Stomach smooth muscle (tissue), 2 donors: Measurements from ENCODE around the gene SH3D19.

ENCODE experiments used
- H3K27ac ChIP-seq: one replicate; pipeline ENCODE4 v1.7.0; 2013; ENCODE audit warnings: mild to moderate bottlenecking, low read length, inconsistent platforms
- H3K27me3 ChIP-seq, 2 donors: one replicate each; pipeline ENCODE4 v1.7.0; 2013; ENCODE audit warnings: low read length in 2 of 2; ENCODE audit not compliant: insufficient read depth in 2 of 2, control insufficient read depth in 1 of 2
- H3K36me3 ChIP-seq, 2 donors: one replicate each; pipeline ENCODE4 v1.7.0; 2013; ENCODE audit warnings: low read length in 2 of 2; ENCODE audit not compliant: control insufficient read depth in 2 of 2, insufficient read depth in 2 of 2
- H3K4me1 ChIP-seq: one replicate; pipeline ENCODE4 v1.7.0; 2013; ENCODE audit warnings: low read length; ENCODE audit not compliant: control insufficient read depth, insufficient read depth
- H3K4me3 ChIP-seq, 2 donors: one replicate each; pipeline ENCODE4 v1.7.0; 2013; ENCODE audit warnings: low read length in 2 of 2
- H3K9ac ChIP-seq, 2 donors: one replicate each; pipeline ENCODE4 v1.7.0; 2013; ENCODE audit warnings: low read length in 2 of 2, mild to moderate bottlenecking in 1 of 2
- H3K9me3 ChIP-seq, 2 donors: one replicate each; pipeline ENCODE4 v1.7.0; 2013; ENCODE audit warnings: low read length in 2 of 2; ENCODE audit not compliant: control insufficient read depth in 2 of 2
- donor health status: healthy.
- donor health status: Pancreatic carcinoma.

Gene SH3D19

GRCh38 chr4:151231915-151232595 is 93.3 kb downstream of the SH3D19 start:
- Histone ChIP-seq H3K9me3 (no peaks in the 10 kb centered on the region), H3K27me3 (no peaks in the 10 kb centered on the region), H3K4me1 (peaks cover 3% of the 10 kb centered on the region), H3K36me3 (no peaks in the 10 kb centered on the region), H3K9ac (no peak overlapping the region), H3K4me3 (no peak overlapping the region), H3K27ac (no peak overlapping the region)

GRCh38 chr4:151228189-151229119 is 97.0 kb downstream of the SH3D19 start:
- Histone ChIP-seq H3K4me3 (peak overlapping the region in 1 of 2 donors; percentile 63), H3K4me1 (peaks cover 13% of the 10 kb centered on the region), H3K27ac (peak overlapping the region; percentile 8), H3K27me3 (no peaks in the 10 kb centered on the region), H3K9me3 (no peaks in the 10 kb centered on the region), H3K9ac (no peak overlapping the region), H3K36me3 (no peaks in the 10 kb centered on the region)

GRCh38 chr4:151227731-151228130 is 97.7 kb downstream of the SH3D19 start:
- H3K4me3 ChIP-seq, result peak overlapping the region; percentile 44 to 63
- H3K36me3 ChIP-seq, result no peaks in the 10 kb centered on the region
- H3K9me3 ChIP-seq, result no peaks in the 10 kb centered on the region
- no peaks in the 10 kb centered on the region for H3K27me3 ChIP-seq
- peaks cover 13% of the 10 kb centered on the region for H3K4me1 ChIP-seq
- peak overlapping the region in 1 of 2 donors; percentile 1 for H3K9ac ChIP-seq
- peak overlapping the region; percentile 8 for H3K27ac ChIP-seq

GRCh38 chr4:151227172-151227571 is 98.2 kb downstream of the SH3D19 start:
- Histone ChIP-seq H3K9ac (peak overlapping the region in 1 of 2 donors; percentile 1), H3K4me1 (peaks cover 13% of the 10 kb centered on the region), H3K36me3 (no peaks in the 10 kb centered on the region), H3K4me3 (peak overlapping the region; percentile 52 to 63), H3K27me3 (no peaks in the 10 kb centered on the region), H3K9me3 (no peaks in the 10 kb centered on the region), H3K27ac (peak overlapping the region; percentile 8)

- Histone ChIP-seq H3K36me3 (no peaks in the 10 kb centered on the region), H3K27me3 (no peaks in the 10 kb centered on the region), H3K9ac (peak overlapping the region in 1 of 2 donors; percentile 11), H3K4me3 (peak overlapping the region; percentile 52 to 63), H3K27ac (no peak overlapping the region), H3K9me3 (no peaks in the 10 kb centered on the region), H3K4me1 (peaks cover 13% of the 10 kb centered on the region)
Measured at GRCh38 chr4:151226004-151226932, 99.1 kb downstream of the SH3D19 start.

- Histone ChIP-seq H3K36me3 (no peaks in the 10 kb centered on the region), H3K4me1 (peaks cover 13% of the 10 kb centered on the region), H3K9me3 (no peaks in the 10 kb centered on the region), H3K9ac (no peak overlapping the region), H3K27ac (no peak overlapping the region), H3K27me3 (no peaks in the 10 kb centered on the region), H3K4me3 (no peak overlapping the region)
Measured at GRCh38 chr4:151223465-151223864, 101.9 kb downstream of the SH3D19 start.

GRCh38 chr4:151219948-151220347 is 105.5 kb downstream of the SH3D19 start:
- Histone ChIP-seq H3K36me3 (no peaks in the 10 kb centered on the region), H3K27me3 (no peaks in the 10 kb centered on the region), H3K27ac (no peak overlapping the region), H3K4me3 (no peak overlapping the region), H3K4me1 (no peaks in the 10 kb centered on the region), H3K9me3 (no peaks in the 10 kb centered on the region), H3K9ac (no peak overlapping the region)

GRCh38 chr4:151219091-151219490 is 106.3 kb downstream of the SH3D19 start:
- H3K4me1 ChIP-seq, result no peaks in the 10 kb centered on the region
- H3K9me3 ChIP-seq, result no peaks in the 10 kb centered on the region
- H3K4me3 ChIP-seq, result no peak overlapping the region
- no peak overlapping the region for H3K27ac ChIP-seq
- no peaks in the 10 kb centered on the region for H3K27me3 ChIP-seq
- no peak overlapping the region for H3K9ac ChIP-seq
- H3K36me3 ChIP-seq, result no peaks in the 10 kb centered on the region

GRCh38 chr4:151218343-151218742 is 107.1 kb downstream of the SH3D19 start:
- no peaks in the 10 kb centered on the region for H3K4me1 ChIP-seq
- no peaks in the 10 kb centered on the region for H3K27me3 ChIP-seq
- H3K36me3 ChIP-seq, result no peaks in the 10 kb centered on the region
- no peak overlapping the region for H3K9ac ChIP-seq
- no peak overlapping the region for H3K27ac ChIP-seq
- no peak overlapping the region for H3K4me3 ChIP-seq
- no peaks in the 10 kb centered on the region for H3K9me3 ChIP-seq

- Histone ChIP-seq H3K27ac (no peak overlapping the region), H3K9me3 (no peaks in the 10 kb centered on the region), H3K9ac (no peak overlapping the region), H3K4me1 (no peaks in the 10 kb centered on the region), H3K36me3 (peaks cover 0 to 3% of the 10 kb centered on the region in 2 donors), H3K27me3 (no peaks in the 10 kb centered on the region), H3K4me3 (no peak overlapping the region)
Measured at GRCh38 chr4:151217326-151217725, 108.1 kb downstream of the SH3D19 start.
